GM11168 (cell line): ENCODE data around the gene STXBP6.
"Not testable (repeated sequence)": the region's sequence is repeated elsewhere in the genome, so short reads cannot be mapped to it uniquely, and the experiment has no call there.

Experiments used
- in situ Hi-C: fragments of 300-500 bp; cut with MboI; formaldehyde crosslinking; loops from one replicate; pipeline ENCODE4 v1.12.0; 2022; ENCODE audit warnings: low sequenced_read_pairs; ENCODE audit not compliant: unreplicated experiment

The STXBP6 gene

GRCh38 chr14:24784981-24785380 is 265.0 kb downstream of the STXBP6 start:
- in situ Hi-C loops: no loop called here

GRCh38 chr14:24783791-24784190 is 266.2 kb downstream of the STXBP6 start:
- in situ Hi-C loops: no loop called here

- in situ Hi-C loops: no loop called here
Measured at GRCh38 chr14:24780281-24780680, 269.7 kb downstream of the STXBP6 start.

- in situ Hi-C loops: no loop called here
Measured at GRCh38 chr14:24777678-24778077, 272.3 kb downstream of the STXBP6 start.

- in situ Hi-C loops: no loop called here
Measured at GRCh38 chr14:24775950-24776349, 274.0 kb downstream of the STXBP6 start.

- in situ Hi-C loops: no loop called here
Measured at GRCh38 chr14:24774187-24774915, 275.6 kb downstream of the STXBP6 start.

- in situ Hi-C loops: not testable (repeated sequence)
Measured at GRCh38 chr14:24773564-24773963, 276.4 kb downstream of the STXBP6 start.

GRCh38 chr14:24766434-24766833 is 283.5 kb downstream of the STXBP6 start:
- in situ Hi-C loops: no loop called here

GRCh38 chr14:24761141-24761540 is 288.8 kb downstream of the STXBP6 start:
- in situ Hi-C loops: no loop called here
